ENCODE data around the gene ZCCHC24. TPM values are rescaled to one million over a fixed set of nuclear protein-coding genes. Genes with fewer than 3 reads are reported as not detected.
A peak's percentile ranks its signal among the peaks of the same experiment; 100 is the strongest.

The ZCCHC24 gene
- total RNA-seq, result 1.1 and 1.3 TPM in 2 replicates

DNA sequence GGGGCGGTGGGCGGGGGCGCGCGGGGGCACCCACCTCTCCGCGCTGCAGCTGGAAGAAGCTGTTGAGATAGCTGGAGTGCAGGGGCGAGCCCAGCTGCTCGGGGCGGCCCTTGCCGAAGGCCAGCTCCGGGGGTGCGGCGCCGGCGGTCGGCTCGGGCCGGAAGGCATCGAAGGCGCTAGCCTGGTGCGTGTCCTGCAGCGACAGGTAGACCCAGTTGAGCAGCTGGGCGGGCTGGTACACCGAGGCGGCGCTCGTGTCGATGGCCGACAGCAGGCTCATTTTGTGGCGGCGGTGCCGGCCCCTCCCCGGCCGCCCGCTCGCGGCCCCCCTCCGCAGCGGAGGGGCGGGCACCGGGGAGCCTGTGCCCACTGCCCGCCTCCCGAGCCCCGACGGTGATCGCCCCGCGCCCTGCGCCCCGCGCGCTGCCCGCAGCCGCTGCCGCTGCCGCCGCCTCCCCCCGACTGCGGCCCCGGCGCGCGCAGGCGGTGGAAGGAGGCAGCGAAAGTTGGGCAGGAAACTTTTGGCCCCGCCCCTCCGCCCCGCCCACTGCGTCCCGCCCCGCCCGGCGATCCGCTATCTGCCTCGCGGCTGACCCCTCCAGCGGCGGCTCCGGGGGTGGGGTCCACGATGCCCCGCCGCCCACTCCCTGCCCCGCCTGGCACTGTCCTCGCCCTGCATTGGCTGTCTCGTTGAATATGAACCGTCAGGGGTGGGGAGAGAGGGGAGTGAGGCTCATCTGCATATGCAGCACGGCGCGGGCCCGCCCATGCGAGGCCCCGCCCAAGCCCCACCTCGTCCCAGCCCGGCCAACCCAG is at the start of gene ZCCHC24:
Gene ZCCHC24 (minus strand): TSS at position 464 of the 816 bp plus-strand sequence. CDS start 184 bp downstream, at position 280.
- H3K4me1 Mint-ChIP-seq, result peaks cover 26% of the 10 kb centered on the region
- peak within 1 kb of the TSS; percentile 87 for H3K4me3 Mint-ChIP-seq
- TF ChIP-seq, protein P1, sequence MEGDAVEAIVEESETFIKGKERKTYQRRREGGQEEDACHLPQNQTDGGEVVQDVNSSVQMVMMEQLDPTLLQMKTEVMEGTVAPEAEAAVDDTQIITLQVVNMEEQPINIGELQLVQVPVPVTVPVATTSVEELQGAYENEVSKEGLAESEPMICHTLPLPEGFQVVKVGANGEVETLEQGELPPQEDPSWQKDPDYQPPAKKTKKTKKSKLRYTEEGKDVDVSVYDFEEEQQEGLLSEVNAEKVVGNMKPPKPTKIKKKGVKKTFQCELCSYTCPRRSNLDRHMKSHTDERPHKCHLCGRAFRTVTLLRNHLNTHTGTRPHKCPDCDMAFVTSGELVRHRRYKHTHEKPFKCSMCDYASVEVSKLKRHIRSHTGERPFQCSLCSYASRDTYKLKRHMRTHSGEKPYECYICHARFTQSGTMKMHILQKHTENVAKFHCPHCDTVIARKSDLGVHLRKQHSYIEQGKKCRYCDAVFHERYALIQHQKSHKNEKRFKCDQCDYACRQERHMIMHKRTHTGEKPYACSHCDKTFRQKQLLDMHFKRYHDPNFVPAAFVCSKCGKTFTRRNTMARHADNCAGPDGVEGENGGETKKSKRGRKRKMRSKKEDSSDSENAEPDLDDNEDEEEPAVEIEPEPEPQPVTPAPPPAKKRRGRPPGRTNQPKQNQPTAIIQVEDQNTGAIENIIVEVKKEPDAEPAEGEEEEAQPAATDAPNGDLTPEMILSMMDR (IDR thresholded peaks at IDR 0.05), result no peak
- no peaks in the 10 kb centered on the region for H3K9me3 Mint-ChIP-seq
- intact Hi-C loops (cut with micrococcal nuclease), result loop anchor here (1.0 to 10.0 kb wide), 7 partner anchors 73 to 1149 kb away; partner anchors contain the start of genes PPIF, TMEM254 and ZMIZ1
- CTCF ChIA-PET, result interaction anchor here (0.8 kb wide), 1 partner anchor 10 kb away, joined by 3 read pairs; no protein-coding TSS in a partner anchor
- peak; percentile 92 for DNase-seq
- peak; percentile 93 for ATAC-seq (ENCODE audit: low read depth)
- POLR2A ChIA-PET, result interaction anchor here (0.5 to 1.9 kb wide), 12 partner anchors 9 to 760 kb away, joined by 3 to 10 read pairs (median 3); partner anchors contain the start of gene ANXA11
- peaks cover 2% of the 10 kb centered on the region for H3K27me3 Mint-ChIP-seq
- peak within 1 kb of the TSS; percentile 50 for H3K27ac Mint-ChIP-seq
- no peaks in the 10 kb centered on the region for H3K36me3 Mint-ChIP-seq (ENCODE audit: low read depth)

DNA sequence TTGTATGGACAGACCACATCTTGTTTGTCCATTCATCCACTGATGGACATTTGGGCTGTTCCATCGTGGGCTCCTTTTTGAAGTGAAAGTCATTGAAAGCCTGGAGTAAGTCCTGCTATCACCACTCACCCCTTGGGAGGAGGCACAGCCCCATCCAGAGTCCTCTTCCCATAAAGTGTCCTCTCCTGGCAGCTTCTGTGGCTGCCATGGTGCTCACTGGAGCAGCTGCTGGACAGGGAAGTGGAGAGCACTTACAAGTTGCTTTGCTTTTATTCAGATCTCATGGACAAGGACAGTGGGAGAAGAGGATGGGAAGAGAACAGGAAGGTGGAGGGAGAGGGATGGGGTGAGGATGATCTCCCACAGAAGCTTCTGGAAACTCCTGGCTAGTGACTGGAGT is 48.4 kb upstream of the ZCCHC24 start:
- no peaks in the 10 kb centered on the region for H3K4me1 Mint-ChIP-seq
- TF ChIP-seq, protein P1 (IDR thresholded peaks at IDR 0.05), result no peak
- H3K27ac Mint-ChIP-seq, result no peak overlapping the region
- peaks cover 11% of the 10 kb centered on the region for H3K27me3 Mint-ChIP-seq
- CTCF ChIA-PET, result no interaction called here
- intact Hi-C loops (cut with micrococcal nuclease), result no loop called here
- H3K4me3 Mint-ChIP-seq, result no peak overlapping the region
- POLR2A ChIA-PET, result no interaction called here
- no peak for ATAC-seq (ENCODE audit: low read depth)
- no peak for DNase-seq
- no peaks in the 10 kb centered on the region for H3K9me3 Mint-ChIP-seq
- H3K36me3 Mint-ChIP-seq (ENCODE audit: low read depth), result no peaks in the 10 kb centered on the region

DNA sequence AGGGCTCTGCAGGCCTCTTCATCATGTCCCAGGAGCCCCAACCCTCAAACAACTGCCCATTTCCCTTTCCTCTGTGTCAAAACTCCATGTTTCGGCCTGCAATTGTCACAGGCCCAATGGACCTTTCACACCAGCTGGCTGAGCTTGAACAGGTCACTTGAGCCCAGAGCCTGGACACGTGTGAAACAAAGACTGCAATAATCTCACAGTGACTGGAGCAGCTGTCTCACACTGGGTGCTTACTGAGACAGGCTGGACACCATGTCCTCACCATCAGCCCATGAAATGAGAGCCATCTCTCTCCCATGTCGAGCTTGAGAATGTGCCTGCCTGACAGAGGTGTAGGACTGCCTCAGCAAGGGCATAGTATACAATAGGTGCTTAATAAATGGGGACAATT is 47.4 kb upstream of the ZCCHC24 start:
- CTCF ChIA-PET, result no interaction called here
- peaks cover 11% of the 10 kb centered on the region for H3K27me3 Mint-ChIP-seq
- TF ChIP-seq, protein P1 (IDR thresholded peaks at IDR 0.05), result no peak
- no peak overlapping the region for H3K27ac Mint-ChIP-seq
- POLR2A ChIA-PET, result no interaction called here
- no peaks in the 10 kb centered on the region for H3K4me1 Mint-ChIP-seq
- H3K9me3 Mint-ChIP-seq, result no peaks in the 10 kb centered on the region
- no peak overlapping the region for H3K4me3 Mint-ChIP-seq
- DNase-seq (no peak), ATAC-seq (ENCODE audit: low read depth) (no peak)
- intact Hi-C loops (cut with micrococcal nuclease), result no loop called here
- H3K36me3 Mint-ChIP-seq (ENCODE audit: low read depth), result no peaks in the 10 kb centered on the region

DNA sequence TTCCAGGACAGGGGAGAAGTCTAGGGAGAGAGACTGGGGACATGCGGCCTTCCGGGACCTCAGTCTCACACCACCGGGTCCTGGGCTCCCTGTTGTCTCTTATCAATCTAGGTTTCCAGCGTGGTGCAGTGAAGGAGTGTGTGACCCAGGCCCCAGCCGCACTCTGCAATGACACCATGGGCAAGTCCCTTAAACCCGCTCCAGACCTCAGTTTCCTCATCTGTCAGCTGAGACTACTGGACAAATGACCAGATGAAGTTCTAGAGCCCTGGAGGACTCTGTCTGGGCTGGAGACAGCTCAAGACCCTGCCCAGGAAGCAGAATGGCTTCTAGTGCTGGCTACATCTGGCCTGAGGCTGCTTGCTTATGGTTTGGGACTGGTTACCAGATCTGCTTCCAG is 46.8 kb upstream of the ZCCHC24 start:
- POLR2A ChIA-PET, result no interaction called here
- CTCF ChIA-PET, result interaction anchor here (2.3 kb wide), 1 partner anchor 118 kb away, joined by 7 read pairs; no protein-coding TSS in a partner anchor
- Mint-ChIP-seq H3K27ac (no peak overlapping the region), H3K27me3 (peaks cover 11% of the 10 kb centered on the region), H3K36me3 (ENCODE audit: low read depth) (no peaks in the 10 kb centered on the region), H3K4me3 (no peak overlapping the region), H3K9me3 (no peaks in the 10 kb centered on the region), H3K4me1 (no peaks in the 10 kb centered on the region)
- DNase-seq (no peak), ATAC-seq (ENCODE audit: low read depth) (no peak)
- intact Hi-C loops (cut with micrococcal nuclease), result no loop called here
- TF ChIP-seq, protein P1 (IDR thresholded peaks at IDR 0.05), result no peak

DNA sequence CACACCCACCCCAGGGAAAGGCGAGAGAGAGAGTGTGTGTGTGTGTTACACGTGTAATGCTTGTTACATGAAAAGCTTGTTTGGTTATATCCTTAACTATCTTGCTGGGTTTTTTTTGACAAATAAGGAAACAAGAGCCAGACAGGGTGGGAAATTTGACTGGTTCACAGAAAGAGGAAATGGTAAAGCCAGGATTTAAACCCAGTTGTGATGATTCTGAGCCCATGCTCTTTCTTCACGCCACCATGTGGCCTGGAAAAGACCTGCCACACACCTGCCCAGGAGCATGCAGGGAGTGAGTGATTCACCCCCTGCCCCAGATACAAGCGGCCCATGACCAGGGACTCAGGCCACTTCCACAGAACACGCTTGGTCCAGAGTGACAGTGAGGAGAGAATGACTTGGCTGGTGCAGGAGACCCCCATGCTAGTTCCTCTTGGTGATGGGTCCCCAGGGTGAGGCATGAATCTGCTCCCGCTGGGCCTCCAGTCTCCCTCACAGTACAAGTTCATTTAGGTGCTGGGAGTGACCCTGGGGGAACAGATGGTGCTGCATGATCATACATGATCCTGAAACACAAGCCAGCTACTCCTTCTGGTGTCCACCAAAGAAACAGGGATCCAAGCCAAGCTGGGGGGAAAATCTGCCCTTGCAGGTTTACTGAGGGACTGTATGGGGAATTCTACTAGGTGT is 45.9 kb upstream of the ZCCHC24 start:
- TF ChIP-seq, protein P1 (IDR thresholded peaks at IDR 0.05), result no peak
- ChIA-PET CTCF (interaction anchor here (2.3 kb wide), 1 partner anchor 117 kb away, joined by 7 read pairs; no protein-coding TSS in a partner anchor), POLR2A (no interaction called here)
- H3K36me3 Mint-ChIP-seq (ENCODE audit: low read depth), result no peaks in the 10 kb centered on the region
- H3K27ac Mint-ChIP-seq, result no peak overlapping the region
- H3K27me3 Mint-ChIP-seq, result peaks cover 9% of the 10 kb centered on the region
- DNase-seq (no peak), ATAC-seq (ENCODE audit: low read depth) (no peak)
- H3K4me3 Mint-ChIP-seq, result no peak overlapping the region
- H3K4me1 Mint-ChIP-seq, result no peaks in the 10 kb centered on the region
- intact Hi-C loops (cut with micrococcal nuclease), result loop anchor here (1.0 kb wide), 1 partner anchor 117 kb away; no protein-coding TSS in a partner anchor
- no peaks in the 10 kb centered on the region for H3K9me3 Mint-ChIP-seq
